T-helper 2 cell treated with Interferon-gamma antibody and Interleukin-4, amounts not matched to agents 5 μg/mL and 100 μg/mL, for 36 hours (primary cell): ENCODE measurements around the gene SMYD3.
"Not testable (repeated sequence)": the region's sequence is repeated elsewhere in the genome, so short reads cannot be mapped to it uniquely, and the experiment has no call there.

Source experiments
- DNase-seq: peaks from one replicate; pipeline ENCODE4 v3.0.0; 2021; ENCODE audit warnings: low spot score
- H3K27ac Mint-ChIP-seq: one replicate; pipeline ENCODE4 v1.8.0; 2021; ENCODE audit warnings: mild to moderate bottlenecking, mixed read lengths
- H3K27me3 Mint-ChIP-seq: one replicate; pipeline ENCODE4 v1.8.0; 2021; ENCODE audit warnings: low read depth, mixed read lengths
- H3K36me3 Mint-ChIP-seq: one replicate; pipeline ENCODE4 v1.8.0; 2021; ENCODE audit warnings: low read depth, mixed read lengths
- H3K4me1 Mint-ChIP-seq: one replicate; pipeline ENCODE4 v1.8.0; 2021; ENCODE audit warnings: low read depth, mixed read lengths
- H3K4me3 Mint-ChIP-seq: one replicate; pipeline ENCODE4 v1.8.0; 2022; ENCODE audit warnings: mild to moderate bottlenecking, moderate library complexity, mixed read lengths
- H3K9me3 Mint-ChIP-seq: one replicate; pipeline ENCODE4 v1.8.0; 2021; ENCODE audit warnings: mixed read lengths

SMYD3 gene

GRCh38 chr1:246364415-246364941 is 142.6 kb downstream of the SMYD3 start:
- no peak overlapping the region for H3K4me3 Mint-ChIP-seq
- H3K27ac Mint-ChIP-seq, result no peak overlapping the region
- H3K4me1 Mint-ChIP-seq, result peaks cover 4% of the 10 kb centered on the region
- peaks cover 2% of the 10 kb centered on the region for H3K36me3 Mint-ChIP-seq
- no peak for DNase-seq
- H3K27me3 Mint-ChIP-seq, result no peaks in the 10 kb centered on the region
- H3K9me3 Mint-ChIP-seq, result peaks cover 12% of the 10 kb centered on the region

GRCh38 chr1:246357014-246357598 is 150.0 kb downstream of the SMYD3 start:
- H3K27ac Mint-ChIP-seq, H3K4me3 Mint-ChIP-seq, H3K36me3 Mint-ChIP-seq, H3K27me3 Mint-ChIP-seq, DNase-seq, H3K4me1 Mint-ChIP-seq: not testable (repeated sequence)
- peaks cover 18% of the 10 kb centered on the region for H3K9me3 Mint-ChIP-seq

DNA sequence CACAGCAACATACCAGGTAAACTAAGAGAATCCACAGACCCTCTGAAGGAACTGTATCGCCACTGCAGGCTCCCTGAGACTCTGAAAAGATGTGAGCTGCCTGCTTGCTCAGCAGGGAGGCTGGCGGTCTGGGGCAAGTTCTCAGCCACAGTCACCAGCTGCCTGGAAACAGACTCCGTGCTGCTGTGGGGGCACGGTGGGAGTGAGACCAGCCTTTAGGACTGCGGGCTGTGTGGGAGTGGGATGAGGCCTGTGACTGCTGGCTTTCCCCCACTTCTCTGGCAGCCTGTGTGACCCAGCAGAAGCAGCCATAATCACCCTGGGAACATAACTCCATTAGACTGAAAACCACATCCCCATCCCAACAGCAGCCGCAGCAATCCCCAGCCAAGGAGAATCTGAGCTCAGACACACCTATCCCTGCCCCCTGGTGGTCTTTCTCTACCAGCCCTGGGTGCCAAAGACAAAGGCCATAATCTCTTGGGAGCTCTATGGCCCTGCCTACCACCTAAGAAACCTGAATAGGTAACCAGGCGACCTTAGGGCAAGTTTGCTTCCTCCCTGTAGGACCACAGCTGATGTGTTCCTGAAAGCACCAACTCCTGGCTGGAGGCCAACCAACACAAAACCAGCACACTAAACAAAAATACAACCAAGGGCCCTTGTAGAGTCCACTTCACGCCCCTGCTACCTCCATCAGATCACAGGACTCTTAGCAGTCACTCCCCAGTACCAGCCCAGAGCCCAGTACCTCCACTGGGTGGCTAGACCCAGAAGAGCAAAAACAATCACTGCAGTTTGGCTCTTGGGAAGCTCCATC is 151.5 kb downstream of the SMYD3 start:
- H3K27ac Mint-ChIP-seq, result no peak overlapping the region
- no peak for DNase-seq
- H3K36me3 Mint-ChIP-seq, result no peaks in the 10 kb centered on the region

GRCh38 chr1:246351721-246352120 is 155.4 kb downstream of the SMYD3 start:
- Mint-ChIP-seq H3K9me3 (no peaks in the 10 kb centered on the region), H3K4me3 (no peak overlapping the region), H3K27me3 (no peaks in the 10 kb centered on the region), H3K27ac (no peak overlapping the region), H3K36me3 (no peaks in the 10 kb centered on the region), H3K4me1 (no peaks in the 10 kb centered on the region)
- no peak for DNase-seq

More for the DNA sequence above, 151.5 kb downstream of the SMYD3 start:
- Mint-ChIP-seq H3K9me3 (peaks cover 7% of the 10 kb centered on the region), H3K4me1 (no peaks in the 10 kb centered on the region), H3K27me3 (no peaks in the 10 kb centered on the region), H3K4me3 (no peak overlapping the region)

GRCh38 chr1:246350745-246351144 is 156.3 kb downstream of the SMYD3 start:
- no peak for DNase-seq
- Mint-ChIP-seq H3K4me3 (no peak overlapping the region), H3K4me1 (no peaks in the 10 kb centered on the region), H3K36me3 (no peaks in the 10 kb centered on the region), H3K27me3 (no peaks in the 10 kb centered on the region), H3K27ac (no peak overlapping the region), H3K9me3 (no peaks in the 10 kb centered on the region)

DNA sequence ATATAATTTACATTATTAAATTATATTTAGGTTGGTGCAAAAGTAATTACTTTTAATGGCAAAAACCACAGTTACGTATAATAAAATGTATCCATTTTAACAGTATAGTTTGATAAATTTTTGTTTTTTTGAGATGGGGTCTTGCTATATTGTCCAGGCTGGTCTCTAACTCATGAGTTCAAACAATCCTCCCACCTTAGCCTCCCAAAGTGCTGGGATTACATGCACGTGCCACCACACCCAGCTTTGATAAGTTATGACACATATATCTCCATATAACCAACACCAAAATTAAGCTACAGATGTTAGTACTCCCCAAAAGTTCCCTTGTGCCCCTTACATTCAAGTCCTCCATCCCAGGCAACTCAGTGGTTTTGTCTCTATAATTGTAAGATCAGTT is 163.1 kb downstream of the SMYD3 start:
- Mint-ChIP-seq H3K27me3 (no peaks in the 10 kb centered on the region), H3K9me3 (no peaks in the 10 kb centered on the region), H3K36me3 (no peaks in the 10 kb centered on the region), H3K4me3 (no peak overlapping the region), H3K27ac (no peak overlapping the region), H3K4me1 (peaks cover 10% of the 10 kb centered on the region)
- DNase-seq, result no peak

GRCh38 chr1:246343251-246343650 is 163.8 kb downstream of the SMYD3 start:
- Mint-ChIP-seq H3K9me3 (no peaks in the 10 kb centered on the region), H3K27me3 (no peaks in the 10 kb centered on the region), H3K27ac (no peak overlapping the region), H3K36me3 (no peaks in the 10 kb centered on the region), H3K4me3 (no peak overlapping the region), H3K4me1 (peaks cover 16% of the 10 kb centered on the region)
- DNase-seq, result no peak

DNA sequence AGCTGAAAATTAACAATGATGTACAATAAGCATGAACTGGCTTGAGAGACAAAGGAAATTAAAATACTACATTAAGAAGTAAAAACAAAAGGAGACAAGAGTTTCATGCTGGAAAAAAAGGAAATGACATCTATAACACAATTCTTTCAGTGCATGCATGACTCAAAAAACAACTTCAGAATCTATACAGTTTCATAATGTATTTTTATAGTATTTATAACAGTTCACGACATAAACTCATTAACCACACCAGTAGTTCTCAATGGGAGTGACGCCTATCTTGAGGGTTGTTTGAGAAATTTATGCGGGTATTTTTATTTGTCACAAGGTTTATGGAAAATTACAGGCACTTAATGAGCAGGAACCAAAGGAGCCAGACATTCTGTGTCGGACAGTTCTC is 168.5 kb downstream of the SMYD3 start:
- Mint-ChIP-seq H3K27me3 (no peaks in the 10 kb centered on the region), H3K27ac (no peak overlapping the region), H3K9me3 (no peaks in the 10 kb centered on the region), H3K4me1 (peaks cover 19% of the 10 kb centered on the region), H3K4me3 (no peak overlapping the region), H3K36me3 (no peaks in the 10 kb centered on the region)
- DNase-seq, result no peak

DNA sequence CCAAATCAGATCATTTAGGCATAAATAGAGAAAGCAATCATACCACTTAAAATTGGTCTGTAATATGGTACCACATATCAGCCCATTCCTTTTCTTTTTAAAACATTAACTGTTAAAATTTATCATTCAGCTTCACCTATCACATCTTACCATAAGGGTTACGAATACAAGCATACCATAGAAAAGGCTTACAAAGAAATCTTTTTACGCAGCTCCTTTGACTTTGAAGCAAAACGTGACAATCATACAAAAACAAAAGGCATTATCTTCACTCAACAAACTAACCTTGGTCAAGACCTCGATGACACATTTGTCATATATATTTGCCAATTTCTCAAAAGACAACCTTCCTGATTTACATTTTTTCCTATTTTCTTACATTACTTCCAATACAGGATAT is 169.0 kb downstream of the SMYD3 start:
- Mint-ChIP-seq H3K4me3 (no peak overlapping the region), H3K4me1 (peaks cover 15% of the 10 kb centered on the region), H3K27ac (no peak overlapping the region), H3K27me3 (no peaks in the 10 kb centered on the region), H3K36me3 (no peaks in the 10 kb centered on the region), H3K9me3 (no peaks in the 10 kb centered on the region)
- DNase-seq, result no peak

DNA sequence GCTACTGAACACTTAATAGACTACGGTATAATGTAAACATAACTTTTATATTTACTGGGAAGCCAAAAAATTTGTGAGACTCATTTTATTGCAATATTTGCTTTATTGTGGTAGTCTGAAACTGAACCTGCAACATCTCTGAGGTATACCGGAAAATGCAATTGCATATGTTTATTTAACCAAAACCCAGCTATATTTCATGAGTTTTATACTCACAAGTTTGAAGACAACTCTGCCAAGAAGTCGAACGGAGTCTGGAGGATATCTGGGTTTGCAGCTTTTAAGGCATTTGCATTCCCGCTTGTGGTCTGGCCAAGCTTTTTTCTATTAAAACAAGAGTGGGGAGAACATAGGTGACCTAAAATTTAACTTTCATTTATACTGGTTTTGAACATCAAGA is 171.9 kb downstream of the SMYD3 start:
- Mint-ChIP-seq H3K36me3 (peaks cover 2% of the 10 kb centered on the region), H3K4me3 (no peak overlapping the region), H3K4me1 (peaks cover 26% of the 10 kb centered on the region)

GRCh38 chr1:246333855-246334254 is 173.2 kb downstream of the SMYD3 start:
- Mint-ChIP-seq H3K9me3 (no peaks in the 10 kb centered on the region), H3K27me3 (no peaks in the 10 kb centered on the region), H3K27ac (no peak overlapping the region), H3K4me1 (peaks cover 31% of the 10 kb centered on the region), H3K4me3 (no peak overlapping the region), H3K36me3 (peaks cover 5% of the 10 kb centered on the region)
- no peak for DNase-seq

More for the DNA sequence above, 171.9 kb downstream of the SMYD3 start:
- no peak overlapping the region for H3K27ac Mint-ChIP-seq
- no peaks in the 10 kb centered on the region for H3K9me3 Mint-ChIP-seq
- no peaks in the 10 kb centered on the region for H3K27me3 Mint-ChIP-seq
- no peak for DNase-seq

DNA sequence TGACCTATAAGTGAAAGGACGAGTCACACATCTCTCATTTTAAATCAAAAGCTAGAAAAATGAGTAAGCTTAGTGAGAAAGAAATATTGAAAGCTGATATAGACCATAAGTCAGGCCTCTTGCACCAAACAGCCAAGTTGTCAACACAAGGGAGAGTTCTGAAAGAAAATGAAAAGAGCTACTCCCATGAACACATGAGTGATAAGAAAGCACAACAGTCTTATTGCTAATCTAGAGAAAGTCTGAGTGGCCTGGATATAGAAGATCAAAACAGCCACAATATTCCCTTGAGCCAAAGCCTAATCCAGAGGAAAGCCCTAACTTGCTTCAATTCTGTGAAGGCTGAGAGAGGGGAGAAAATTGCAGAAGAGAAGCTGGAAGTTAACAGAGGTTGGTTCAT is 175.0 kb downstream of the SMYD3 start:
- Mint-ChIP-seq H3K27me3 (no peaks in the 10 kb centered on the region), H3K4me3 (no peak overlapping the region), H3K4me1 (peaks cover 21% of the 10 kb centered on the region), H3K27ac (no peak overlapping the region), H3K9me3 (peaks cover 4% of the 10 kb centered on the region), H3K36me3 (peaks cover 5% of the 10 kb centered on the region)
- DNase-seq, result no peak

DNA sequence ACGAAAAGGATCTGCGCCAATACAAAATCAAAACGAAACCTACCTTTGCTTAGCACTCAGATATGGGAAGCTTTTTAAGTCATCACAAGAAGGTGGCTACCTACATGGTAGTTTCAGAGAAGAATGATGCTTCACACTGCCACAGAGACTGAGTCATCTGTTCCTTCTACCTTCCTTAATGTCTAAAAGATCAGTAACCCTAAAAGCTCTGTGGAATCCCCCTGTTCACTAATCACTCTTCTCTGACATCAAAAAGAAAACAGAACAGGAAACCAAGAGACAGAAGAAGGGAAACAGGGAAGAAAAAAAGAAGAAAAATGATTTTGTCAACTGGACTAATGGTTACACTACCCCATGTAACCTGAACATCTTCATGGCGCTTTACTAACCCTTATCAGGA is 177.2 kb downstream of the SMYD3 start:
- peak overlapping the region; percentile 58 for H3K27ac Mint-ChIP-seq
- no peaks in the 10 kb centered on the region for H3K27me3 Mint-ChIP-seq
- DNase-seq, result peak; percentile 73
- H3K36me3 Mint-ChIP-seq, result peaks cover 9% of the 10 kb centered on the region
- H3K4me3 Mint-ChIP-seq, result peak overlapping the region; percentile 47
- peaks cover 4% of the 10 kb centered on the region for H3K9me3 Mint-ChIP-seq
- H3K4me1 Mint-ChIP-seq, result peaks cover 21% of the 10 kb centered on the region

GRCh38 chr1:246329292-246329691 is 177.8 kb downstream of the SMYD3 start:
- H3K36me3 Mint-ChIP-seq, H3K27me3 Mint-ChIP-seq, H3K9me3 Mint-ChIP-seq, H3K27ac Mint-ChIP-seq, DNase-seq: not testable (repeated sequence)
- H3K4me1 Mint-ChIP-seq, result peaks cover 21% of the 10 kb centered on the region
- H3K4me3 Mint-ChIP-seq, result peak overlapping the region; percentile 47
